Mesendoderm (in vitro differentiated cells): ENCODE measurements around the gene WBP1L.

ENCODE experiments used
- DNase-seq: peaks from one replicate; pipeline ENCODE4 v3.0.0; 2013
- H2AK5ac ChIP-seq: 2 replicates; pipeline ENCODE4 v1.6.1; 2013; ENCODE audit warnings: low read length, inconsistent platforms
- H2BK120ac ChIP-seq: 2 replicates; pipeline ENCODE4 v1.6.1; 2013; ENCODE audit warnings: low read depth, mild to moderate bottlenecking, low read length, moderate library complexity, mixed read lengths
- H2BK15ac ChIP-seq: replicated peaks from 2 replicates; pipeline ENCODE4 v1.6.1; 2013; ENCODE audit warnings: low read depth, mild to moderate bottlenecking, moderate library complexity
- H2BK5ac ChIP-seq: 2 replicates; pipeline ENCODE4 v1.6.1; 2013; ENCODE audit warnings: low read length, inconsistent platforms
- H3K18ac ChIP-seq: 2 replicates; pipeline ENCODE4 v1.6.1; 2013; ENCODE audit warnings: mild to moderate bottlenecking, low read length, mixed read lengths
- H3K23ac ChIP-seq: one replicate; pipeline ENCODE4 v1.6.1; 2013; ENCODE audit warnings: low read length
- H3K27ac ChIP-seq: 2 replicates; pipeline ENCODE4 v1.5.1; 2013; ENCODE audit warnings: low read depth, mild to moderate bottlenecking, inconsistent platforms, low read length, moderate library complexity
- H3K27me3 ChIP-seq: 2 replicates; pipeline ENCODE4 v1.6.1; 2013; ENCODE audit warnings: low read length, control low read depth, mild to moderate bottlenecking, inconsistent platforms; ENCODE audit not compliant: insufficient read depth, poor library complexity
- H3K36me3 ChIP-seq: 2 replicates; pipeline ENCODE4 v1.6.1; 2013; ENCODE audit warnings: low read length, inconsistent platforms; ENCODE audit not compliant: control insufficient read depth, insufficient read depth
- H3K4ac ChIP-seq: one replicate; pipeline ENCODE4 v1.6.1; 2013; ENCODE audit warnings: low read depth, mild to moderate bottlenecking, low read length, moderate library complexity
- H3K4me1 ChIP-seq: 2 replicates; pipeline ENCODE4 v1.6.1; 2013; ENCODE audit warnings: low read depth, low read length, inconsistent platforms; ENCODE audit not compliant: control insufficient read depth
- H3K4me2 ChIP-seq: 2 replicates; pipeline ENCODE4 v1.6.1; 2013; ENCODE audit warnings: low read length
- H3K4me3 ChIP-seq: 2 replicates; pipeline ENCODE4 v1.5.1; 2013; ENCODE audit warnings: mild to moderate bottlenecking, low read length
- H3K56ac ChIP-seq: one replicate; pipeline ENCODE4 v1.6.1; 2013; ENCODE audit warnings: low read length
- H3K79me1 ChIP-seq: 2 replicates; pipeline ENCODE4 v1.6.1; 2013; ENCODE audit warnings: low read length, inconsistent platforms
- H3K79me2 ChIP-seq: 2 replicates; pipeline ENCODE4 v1.6.1; 2013; ENCODE audit warnings: mild to moderate bottlenecking, low read length; ENCODE audit not compliant: control insufficient read depth, insufficient read depth
- H3K9ac ChIP-seq: 2 replicates; pipeline ENCODE4 v1.6.1; 2013; ENCODE audit warnings: low read length, inconsistent platforms
- H4K5ac ChIP-seq: one replicate; pipeline ENCODE4 v1.6.1; 2013; ENCODE audit warnings: low read length
- H4K8ac ChIP-seq: one replicate; pipeline ENCODE4 v1.6.1; 2013; ENCODE audit warnings: low read depth, mild to moderate bottlenecking, control low read depth, low read length, moderate library complexity
- WGBS: extraction: QIAGEN DNeasy Blood & Tissue Kit; methylation state at CpG from one replicate; pipeline ENCODE4 v1.1.7; 2013; ENCODE audit warnings: low lambda C conversion rate, missing lambda C conversion rate; ENCODE audit not compliant: insufficient coverage; ENCODE audit errors: extremely low coverage; 5-methylcytosine and 5-hydroxymethylcytosine counted together

The WBP1L gene

DNA sequence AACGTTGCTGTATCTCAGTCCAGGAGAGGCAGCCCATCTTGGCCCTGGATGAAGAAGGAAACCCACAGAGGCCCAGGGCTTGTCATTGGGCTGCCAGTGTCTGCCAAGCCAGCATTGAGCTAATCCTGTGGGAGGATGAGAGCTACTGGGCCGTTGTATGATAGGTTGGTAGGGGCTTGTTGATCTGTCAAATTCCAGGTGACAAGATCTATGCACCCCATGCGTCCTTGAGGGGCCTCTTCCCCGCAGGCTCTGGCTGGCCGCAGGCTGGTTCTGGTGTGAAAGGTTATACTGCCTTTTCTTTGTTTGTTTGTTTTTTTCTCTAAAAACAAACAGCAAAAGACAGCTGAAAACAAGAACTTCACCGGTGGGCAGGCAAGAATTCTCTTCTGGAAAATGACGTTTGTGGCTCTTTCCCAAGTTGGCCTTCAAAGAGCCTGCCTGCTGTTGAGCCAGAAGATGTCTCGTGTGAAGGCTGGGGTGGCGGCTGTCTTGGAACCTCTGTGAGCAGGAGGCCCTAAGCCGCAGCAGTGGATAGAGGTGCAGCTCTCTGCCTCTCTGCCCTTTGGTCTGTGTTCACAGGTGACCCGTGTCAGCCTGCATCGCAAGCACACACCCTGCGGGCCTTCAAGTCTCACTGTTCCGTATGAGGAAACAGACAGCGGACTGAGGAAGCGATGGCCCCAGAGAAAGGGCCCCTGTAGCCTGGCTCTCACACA, 70.1 kb downstream of the WBP1L start:
- no peak overlapping the region for H3K4ac ChIP-seq
- no peak overlapping the region for H3K27ac ChIP-seq
- H3K56ac ChIP-seq, result no peak overlapping the region
- H3K4me2 ChIP-seq, result no peak overlapping the region
- H4K5ac ChIP-seq, result no peak overlapping the region
- H3K79me1 ChIP-seq, result no peaks in the 10 kb centered on the region
- no peak overlapping the region for H3K9ac ChIP-seq
- no peak overlapping the region for H3K18ac ChIP-seq
- H3K79me2 ChIP-seq, result no peaks in the 10 kb centered on the region
- H3K4me1 ChIP-seq, result peaks cover 2% of the 10 kb centered on the region
- H2BK120ac ChIP-seq, result no peak overlapping the region
- no CpG with 5 or more reads among the region's 16 CpGs for WGBS
- DNase-seq, result no peak
- H3K4me3 ChIP-seq, result no peak overlapping the region
- no peak overlapping the region for H4K8ac ChIP-seq
- no peak overlapping the region for H2AK5ac ChIP-seq
- H3K36me3 ChIP-seq, result no peaks in the 10 kb centered on the region
- no peak overlapping the region for H3K23ac ChIP-seq
- H2BK5ac ChIP-seq, result no peak overlapping the region
- no peaks in the 10 kb centered on the region for H3K27me3 ChIP-seq
- no peak overlapping the region for H2BK15ac ChIP-seq

DNA sequence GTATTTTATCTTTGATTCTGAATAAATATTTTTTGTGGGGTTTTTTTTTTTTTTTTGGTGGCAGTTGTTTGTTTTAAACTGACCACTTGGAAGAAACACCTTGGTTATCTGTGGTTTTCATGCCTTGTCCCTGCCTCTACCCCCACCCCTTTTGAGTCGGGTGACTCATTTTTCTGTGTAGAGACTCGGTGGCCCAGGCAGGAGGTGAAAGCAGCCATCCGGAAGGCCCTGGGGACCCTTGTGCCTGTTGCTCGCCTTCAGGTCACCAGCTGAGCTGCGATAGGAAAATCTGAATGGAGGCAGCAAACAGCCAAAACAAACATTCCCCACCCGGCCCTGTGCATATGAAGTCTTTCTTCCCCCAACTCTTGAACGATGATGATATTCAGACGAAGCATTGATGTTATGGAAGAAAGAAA, 70.7 kb downstream of the WBP1L start:
- H3K4me3 ChIP-seq, result no peak overlapping the region
- no peak overlapping the region for H2BK120ac ChIP-seq
- no peak overlapping the region for H3K18ac ChIP-seq
- H3K23ac ChIP-seq, result no peak overlapping the region
- H2BK15ac ChIP-seq, result no peak overlapping the region
- no peak overlapping the region for H2AK5ac ChIP-seq
- DNase-seq, result no peak
- H3K36me3 ChIP-seq, result no peaks in the 10 kb centered on the region
- peak overlapping the region; percentile 7 for H3K56ac ChIP-seq
- no CpG with 5 or more reads among the region's 8 CpGs for WGBS
- H3K4me1 ChIP-seq, result peaks cover 2% of the 10 kb centered on the region
- H3K79me2 ChIP-seq, result no peaks in the 10 kb centered on the region
- no peak overlapping the region for H3K27ac ChIP-seq
- no peak overlapping the region for H3K4ac ChIP-seq
- no peaks in the 10 kb centered on the region for H3K27me3 ChIP-seq
- H3K4me2 ChIP-seq, result no peak overlapping the region
- H3K9ac ChIP-seq, result no peak overlapping the region
- H4K8ac ChIP-seq, result no peak overlapping the region
- H2BK5ac ChIP-seq, result no peak overlapping the region
- H4K5ac ChIP-seq, result no peak overlapping the region
- no peaks in the 10 kb centered on the region for H3K79me1 ChIP-seq

DNA sequence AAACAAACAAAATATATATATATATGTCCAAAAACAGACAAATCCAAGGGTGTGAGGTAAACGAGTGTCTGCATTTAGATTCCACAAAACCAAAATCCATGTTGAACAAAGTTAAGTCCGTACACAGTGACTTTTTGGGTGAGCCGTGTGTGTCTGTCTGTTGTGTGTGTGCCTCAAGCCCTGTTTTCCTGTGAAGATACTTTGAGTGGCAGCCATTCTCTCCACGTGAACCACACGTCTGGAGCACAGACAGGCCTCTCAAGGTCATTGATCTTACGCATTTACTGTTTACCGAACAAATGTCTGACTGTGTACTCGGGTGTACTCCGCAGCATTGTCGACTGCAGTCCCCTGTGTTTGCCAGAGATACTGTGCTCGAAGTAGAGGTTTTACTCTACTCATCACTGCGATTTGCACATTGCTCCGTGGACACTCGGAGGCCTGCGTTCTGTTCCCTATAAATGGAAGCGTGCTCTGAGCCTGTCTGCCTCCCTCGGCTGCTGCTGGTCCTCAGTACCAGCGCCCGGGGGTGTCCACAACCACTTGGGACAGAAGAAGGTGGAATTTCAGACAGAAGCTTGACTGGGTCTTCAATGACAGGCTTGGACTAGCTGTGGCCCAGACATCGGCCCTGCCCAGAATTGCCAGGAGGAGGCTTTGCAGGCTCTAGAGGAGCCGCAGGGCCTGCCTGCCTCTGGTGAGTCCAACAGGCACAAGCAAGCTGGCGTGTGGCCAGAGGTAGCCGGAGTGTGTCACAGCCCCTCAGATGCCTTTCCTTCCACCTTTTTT, 71.3 kb downstream of the WBP1L start:
- H3K79me1 ChIP-seq, result no peaks in the 10 kb centered on the region
- H3K23ac ChIP-seq, result no peak overlapping the region
- H3K4me2 ChIP-seq, result no peak overlapping the region
- H3K4me3 ChIP-seq, result no peak overlapping the region
- H2BK15ac ChIP-seq, result no peak overlapping the region
- no peak overlapping the region for H3K9ac ChIP-seq
- no peak overlapping the region for H4K5ac ChIP-seq
- no peak overlapping the region for H4K8ac ChIP-seq
- no peak overlapping the region for H2BK120ac ChIP-seq
- WGBS, result no CpG with 5 or more reads among the region's 23 CpGs
- H3K4ac ChIP-seq, result no peak overlapping the region
- peaks cover 2% of the 10 kb centered on the region for H3K4me1 ChIP-seq
- H2AK5ac ChIP-seq, result no peak overlapping the region
- no peak overlapping the region for H3K27ac ChIP-seq
- no peak overlapping the region for H3K56ac ChIP-seq
- H3K18ac ChIP-seq, result no peak overlapping the region
- no peaks in the 10 kb centered on the region for H3K27me3 ChIP-seq
- no peaks in the 10 kb centered on the region for H3K36me3 ChIP-seq
- H3K79me2 ChIP-seq, result no peaks in the 10 kb centered on the region
- no peak overlapping the region for H2BK5ac ChIP-seq
- no peak for DNase-seq

DNA sequence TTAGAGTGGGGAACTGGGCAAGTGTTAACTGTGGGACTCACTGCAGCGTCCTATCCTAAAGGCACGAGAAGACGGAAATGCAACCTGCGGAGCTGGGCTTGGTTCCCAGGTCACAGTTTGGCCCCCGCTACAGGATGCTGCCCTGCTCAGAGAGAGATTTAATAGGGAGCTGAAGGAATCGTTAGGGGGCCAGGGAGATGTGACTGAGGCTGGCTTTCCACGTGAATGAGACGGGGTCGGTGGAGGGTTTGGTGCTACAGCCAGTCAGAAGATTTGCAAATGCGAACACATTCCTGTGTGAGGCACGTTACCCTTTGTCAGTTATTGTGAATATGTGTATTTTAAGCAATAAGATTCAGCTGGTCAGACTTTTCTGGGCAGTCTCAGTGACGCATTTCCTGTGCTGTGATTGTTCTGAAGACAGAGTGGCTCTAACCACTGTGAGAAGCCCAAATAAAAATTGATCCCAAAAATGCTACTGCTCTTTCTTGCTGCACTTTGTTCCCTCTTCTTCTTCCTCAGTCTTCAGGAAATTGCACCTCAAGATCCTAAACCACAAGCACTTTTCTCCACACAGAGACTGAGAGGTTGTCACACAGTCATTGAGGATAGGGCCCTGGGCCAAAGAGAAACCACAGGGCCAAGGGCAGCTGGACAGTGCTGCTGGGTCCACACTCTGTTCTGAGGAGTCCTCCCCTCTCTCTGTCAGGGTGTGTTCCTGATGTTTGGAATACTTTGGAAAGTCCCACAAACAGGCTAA, 72.2 kb downstream of the WBP1L start:
- Histone ChIP-seq H2BK5ac (no peak overlapping the region), H3K79me1 (no peaks in the 10 kb centered on the region), H3K56ac (peak overlapping the region; percentile 49), H3K23ac (no peak overlapping the region), H4K5ac (no peak overlapping the region), H3K18ac (peak overlapping the region; percentile 8), H2BK120ac (no peak overlapping the region), H3K27me3 (no peaks in the 10 kb centered on the region), H3K27ac (peak overlapping the region; percentile 22), H3K4me1 (peaks cover 2% of the 10 kb centered on the region), H3K4me3 (no peak overlapping the region), H3K36me3 (no peaks in the 10 kb centered on the region), H3K4ac (no peak overlapping the region), H3K9ac (peak overlapping the region; percentile 32), H2BK15ac (no peak overlapping the region), H4K8ac (no peak overlapping the region), H2AK5ac (no peak overlapping the region), H3K79me2 (no peaks in the 10 kb centered on the region), H3K4me2 (no peak overlapping the region)
- WGBS, result no CpG with 5 or more reads among the region's 12 CpGs
- DNase-seq, result no peak

DNA sequence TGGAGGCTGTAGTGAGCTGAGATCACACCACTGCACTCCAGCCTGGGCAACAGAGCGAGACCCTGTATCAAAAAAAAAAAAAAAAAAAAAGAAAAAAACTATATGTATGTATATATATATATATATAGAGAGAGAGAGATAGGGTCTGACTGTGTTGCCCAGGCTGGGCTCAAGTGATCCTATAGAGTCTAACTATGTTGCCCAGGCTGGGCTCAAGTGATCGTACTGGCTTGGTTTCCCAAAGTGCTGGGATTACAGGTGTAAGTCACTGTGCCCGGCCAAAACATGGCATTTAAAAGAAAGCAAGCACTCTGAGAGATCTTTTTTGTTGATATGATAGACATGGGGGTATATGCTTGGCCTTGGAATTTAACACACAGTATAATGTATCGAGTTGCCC, 73.4 kb downstream of the WBP1L start:
- DNase-seq, result no peak
- Histone ChIP-seq H2BK15ac (no peak overlapping the region), H3K27ac (no peak overlapping the region), H3K18ac (no peak overlapping the region), H2BK5ac (no peak overlapping the region), H4K8ac (no peak overlapping the region), H3K79me1 (no peaks in the 10 kb centered on the region), H3K36me3 (no peaks in the 10 kb centered on the region), H3K79me2 (no peaks in the 10 kb centered on the region), H2AK5ac (no peak overlapping the region), H2BK120ac (no peak overlapping the region), H3K9ac (no peak overlapping the region), H3K4me2 (no peak overlapping the region), H3K27me3 (no peaks in the 10 kb centered on the region), H3K56ac (no peak overlapping the region), H3K4me3 (no peak overlapping the region), H3K4ac (no peak overlapping the region), H3K23ac (no peak overlapping the region), H4K5ac (no peak overlapping the region), H3K4me1 (peaks cover 2% of the 10 kb centered on the region)
- WGBS, result no CpG with 5 or more reads among the region's 4 CpGs
